ENCODE results near the gene CD200. TPM values are rescaled to one million over a fixed set of nuclear protein-coding genes. Genes with fewer than 3 reads are reported as not detected.
A peak's percentile ranks its signal among the peaks of the same experiment; 100 is the strongest.

The CD200 gene
- total RNA-seq, 1 donor, result 3.3 TPM

- H3K4me3 ChIP-seq (ENCODE audit: low read depth, low read length), result no peak overlapping the region
- TF ChIP-seq CTCF (IDR thresholded peaks at IDR 0.05; ENCODE audit: insufficient read depth, low read length), result no peak
- no peak for DNase-seq (ENCODE audit: low read depth)
Measured at GRCh38 chr3:112350018-112350810, 17.3 kb downstream of the CD200 start.

- DNase-seq (ENCODE audit: low read depth), result no peak
- no peak for TF ChIP-seq CTCF (IDR thresholded peaks at IDR 0.05; ENCODE audit: insufficient read depth, low read length)
Measured at GRCh38 chr3:112351036-112351435, 18.1 kb downstream of the CD200 start.

GRCh38 chr3:112351823-112352222 lies 18.9 kb downstream of the CD200 start:
- H3K4me3 ChIP-seq (ENCODE audit: low read depth, low read length), result no peak overlapping the region
- no peak for TF ChIP-seq CTCF (IDR thresholded peaks at IDR 0.05; ENCODE audit: insufficient read depth, low read length)
- DNase-seq (ENCODE audit: low read depth), result no peak

More at GRCh38 chr3:112351036-112351435, 18.1 kb downstream of the CD200 start:
- H3K4me3 ChIP-seq (ENCODE audit: low read depth, low read length), result no peak overlapping the region

GRCh38 chr3:112352720-112353119 lies 19.8 kb downstream of the CD200 start:
- no peak overlapping the region for H3K4me3 ChIP-seq (ENCODE audit: low read depth, low read length)
- TF ChIP-seq CTCF (IDR thresholded peaks at IDR 0.05; ENCODE audit: insufficient read depth, low read length), result no peak
- peak; percentile 36 for DNase-seq (ENCODE audit: low read depth)

- no peak overlapping the region for H3K4me3 ChIP-seq (ENCODE audit: low read depth, low read length)
- no peak for DNase-seq (ENCODE audit: low read depth)
- no peak for TF ChIP-seq CTCF (IDR thresholded peaks at IDR 0.05; ENCODE audit: insufficient read depth, low read length)
Measured at GRCh38 chr3:112353365-112353764, 20.4 kb downstream of the CD200 start.

GRCh38 chr3:112354642-112355306 lies 21.8 kb downstream of the CD200 start:
- DNase-seq (ENCODE audit: low read depth), result no peak
- H3K4me3 ChIP-seq (ENCODE audit: low read depth, low read length), result no peak overlapping the region
- TF ChIP-seq CTCF (IDR thresholded peaks at IDR 0.05; ENCODE audit: insufficient read depth, low read length), result no peak
